Measurements from ENCODE around the gene POLR3K. TPM values are rescaled to one million over a fixed set of nuclear protein-coding genes. Genes with fewer than 3 reads are reported as not detected.
A peak's percentile ranks its signal among the peaks of the same experiment; 100 is the strongest.

The POLR3K gene
- total RNA-seq, 1 donor from 2014 or later: 9.4 TPM

- no peak for TF ChIP-seq CTCF (conservative IDR thresholded peaks at IDR 0.05; ENCODE audit: low read depth, low read length)
- no peak for DNase-seq (ENCODE audit: low read depth)
- no peak overlapping the region for H3K4me3 ChIP-seq (ENCODE audit: low read depth, low read length)
Observed at GRCh38 chr16:74051-74746, 20.8 kb upstream of the POLR3K start.

GRCh38 chr16:72561-73548, 19.4 kb upstream of the POLR3K start, which contains the start of gene RHBDF1:
Gene RHBDF1 (minus strand): TSS chr16:72631. CDS start chr16:65015, 7,616 bp downstream.
- DNase-seq (ENCODE audit: low read depth): no peak
- no peak for TF ChIP-seq CTCF (conservative IDR thresholded peaks at IDR 0.05; ENCODE audit: low read depth, low read length)
- H3K4me3 ChIP-seq (ENCODE audit: low read depth, low read length): peak within 1 kb of the TSS; percentile 78

GRCh38 chr16:71540-72401, 18.4 kb upstream of the POLR3K start:
- no peak for DNase-seq (ENCODE audit: low read depth)
- peak overlapping the region; percentile 78 for H3K4me3 ChIP-seq (ENCODE audit: low read depth, low read length)
- TF ChIP-seq CTCF (conservative IDR thresholded peaks at IDR 0.05; ENCODE audit: low read depth, low read length): no peak

GRCh38 chr16:71210-71539, 17.8 kb upstream of the POLR3K start:
- TF ChIP-seq CTCF (conservative IDR thresholded peaks at IDR 0.05; ENCODE audit: low read depth, low read length): no peak
- no peak for DNase-seq (ENCODE audit: low read depth)
- peak overlapping the region; percentile 78 for H3K4me3 ChIP-seq (ENCODE audit: low read depth, low read length)

GRCh38 chr16:69181-69580, 15.8 kb upstream of the POLR3K start:
- no peak for TF ChIP-seq CTCF (conservative IDR thresholded peaks at IDR 0.05; ENCODE audit: low read depth, low read length)
- no peak overlapping the region for H3K4me3 ChIP-seq (ENCODE audit: low read depth, low read length)
- DNase-seq (ENCODE audit: low read depth): no peak

GRCh38 chr16:67884-68789, 14.7 kb upstream of the POLR3K start:
- H3K4me3 ChIP-seq (ENCODE audit: low read depth, low read length): no peak overlapping the region
- no peak for DNase-seq (ENCODE audit: low read depth)
- no peak for TF ChIP-seq CTCF (conservative IDR thresholded peaks at IDR 0.05; ENCODE audit: low read depth, low read length)
